Upper lobe of left lung (tissue), 6 donors: Measurements from ENCODE around the gene SHISA5. TPM values are rescaled to one million over a fixed set of nuclear protein-coding genes. Genes with fewer than 3 reads are reported as not detected.

ENCODE experiments used
- ATAC-seq, 2 donors: fragments of 200-7000 bp; cut with Tn5 transposase; one replicate each; pipeline ENCODE4 v1.9.1; 2022; ENCODE audit warnings: mild to moderate bottlenecking in 2 of 2, moderate library complexity in 2 of 2; ENCODE audit not compliant: low FRiP score in 2 of 2
- DNase-seq, 2 donors: peaks; one replicate each; pipeline ENCODE4 v3.0.0-alpha.2; 2019 to 2020
- H3K27ac ChIP-seq, 4 donors: fragments of 200-600 bp; sonication (generic); one replicate each; pipeline ENCODE4 v1.5.1; 2016 to 2019
- H3K27me3 ChIP-seq, 4 donors: fragments of 200-600 bp; sonication (generic); one replicate each; pipeline ENCODE4 v1.5.1; 2017 to 2019
- H3K36me3 ChIP-seq, 4 donors: fragments of 200-600 bp; sonication (generic); one replicate each; pipeline ENCODE4 v1.5.1; 2016 to 2019
- H3K4me1 ChIP-seq, 4 donors: fragments of 200-600 bp; sonication (generic); one replicate each; pipeline ENCODE4 v1.5.1; 2018 to 2019
- H3K4me3 ChIP-seq, 4 donors: fragments of 200-600 bp; sonication (generic); one replicate each; pipeline ENCODE4 v1.5.1; 2017 to 2019; ENCODE audit warnings: mild to moderate bottlenecking in 2 of 4, moderate library complexity in 1 of 4
- H3K9me3 ChIP-seq, 4 donors: fragments of 200-600 bp; sonication (generic); one replicate each; pipeline ENCODE4 v1.5.1; 2018 to 2019
- EP300 ChIP-seq, 4 donors: sonication (generic); formaldehyde crosslinking; IDR thresholded peaks; one replicate each; pipeline ENCODE4 v1.5.1; 2017; ENCODE audit warnings: antibody characterized with exemption in 4 of 4, control low read depth in 2 of 4
- POLR2A ChIP-seq, 4 donors: fragments of 450-650 bp; IDR thresholded peaks; one replicate each; pipeline ENCODE4 v1.5.1; 2016 to 2017; ENCODE audit warnings: antibody characterized with exemption in 4 of 4, mild to moderate bottlenecking in 2 of 4
- POLR2AphosphoS5 ChIP-seq, 2 donors: sonication (generic); formaldehyde crosslinking; IDR thresholded peaks; one replicate each; pipeline ENCODE4 v1.5.1; 2017; ENCODE audit warnings: antibody characterized with exemption in 2 of 2
- WGBS, 2 donors: methylation state at CpG; one replicate each; pipeline ENCODE4 v1.1.5; 2017 to 2018; 5-methylcytosine and 5-hydroxymethylcytosine counted together
- total RNA-seq, 6 donors: library from RNA; depleted of rRNA in 4 of 6; stranded (reverse); fragments of >200 nt in 4 of 6; gene quantifications; one replicate each; pipeline versions ENCODE4 v1.1.0 to v1.2.1, GENCODE V29; 2016 to 2021
- TF ChIP-seq, protein P1 (sequence below), 6 experiments: fragments of 450-650 bp in 4 of 6; fragments of 200-600 bp in 2 of 6; sonication (generic) in 2 of 6; IDR thresholded peaks; one replicate each; pipeline ENCODE4 v1.5.1; 2016 to 2019; ENCODE audit warnings: antibody characterized with exemption in 6 of 6
- donor health status: DM: no; HTN: no; CAD: no; lungs with moderate emphysema.
- donor health status: DM: no; HTN: yes; CAD: no; lungs with severe emphysema.

SHISA5 gene
- total RNA-seq, 6 donors from 2014 or later = 67.1 to 228 (median 148) TPM

DNA sequence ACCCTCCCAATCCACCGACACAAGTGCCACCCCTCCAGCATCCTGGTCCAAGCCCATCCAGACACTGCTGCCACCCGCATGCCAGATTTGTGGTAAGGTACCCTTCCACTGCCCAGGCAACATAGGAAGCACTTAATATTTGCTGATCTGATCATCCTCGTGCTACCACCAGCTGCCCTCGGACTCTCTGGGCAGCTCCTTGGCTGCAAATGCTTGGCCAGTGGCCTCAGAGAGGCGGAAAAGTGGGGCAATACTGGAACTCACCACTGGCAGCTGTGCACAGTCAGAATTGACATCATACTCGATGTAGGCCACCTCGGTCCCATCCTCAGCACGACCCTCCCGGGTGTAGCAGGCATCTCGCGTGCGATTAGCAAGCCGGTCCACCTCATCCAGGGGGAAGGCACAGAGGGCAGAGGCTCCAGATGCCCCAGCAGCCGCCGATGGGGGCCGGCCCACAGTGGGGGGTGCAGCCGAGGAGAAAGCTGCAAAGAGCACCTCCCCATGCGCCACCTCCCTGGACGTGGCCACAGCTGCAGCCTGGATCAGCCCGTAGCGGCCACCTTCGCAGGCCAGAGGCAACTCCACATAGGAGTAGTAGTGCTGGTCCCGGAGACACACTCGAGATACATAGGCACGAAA is 80.6 kb downstream of the SHISA5 start:
- TF ChIP-seq POLR2A (IDR thresholded peaks at IDR 0.05) (no peak), EP300 (IDR thresholded peaks at IDR 0.05) (no peak), POLR2AphosphoS5 (IDR thresholded peaks at IDR 0.05) (no peak)
- TF ChIP-seq, protein P1, sequence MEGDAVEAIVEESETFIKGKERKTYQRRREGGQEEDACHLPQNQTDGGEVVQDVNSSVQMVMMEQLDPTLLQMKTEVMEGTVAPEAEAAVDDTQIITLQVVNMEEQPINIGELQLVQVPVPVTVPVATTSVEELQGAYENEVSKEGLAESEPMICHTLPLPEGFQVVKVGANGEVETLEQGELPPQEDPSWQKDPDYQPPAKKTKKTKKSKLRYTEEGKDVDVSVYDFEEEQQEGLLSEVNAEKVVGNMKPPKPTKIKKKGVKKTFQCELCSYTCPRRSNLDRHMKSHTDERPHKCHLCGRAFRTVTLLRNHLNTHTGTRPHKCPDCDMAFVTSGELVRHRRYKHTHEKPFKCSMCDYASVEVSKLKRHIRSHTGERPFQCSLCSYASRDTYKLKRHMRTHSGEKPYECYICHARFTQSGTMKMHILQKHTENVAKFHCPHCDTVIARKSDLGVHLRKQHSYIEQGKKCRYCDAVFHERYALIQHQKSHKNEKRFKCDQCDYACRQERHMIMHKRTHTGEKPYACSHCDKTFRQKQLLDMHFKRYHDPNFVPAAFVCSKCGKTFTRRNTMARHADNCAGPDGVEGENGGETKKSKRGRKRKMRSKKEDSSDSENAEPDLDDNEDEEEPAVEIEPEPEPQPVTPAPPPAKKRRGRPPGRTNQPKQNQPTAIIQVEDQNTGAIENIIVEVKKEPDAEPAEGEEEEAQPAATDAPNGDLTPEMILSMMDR (IDR thresholded peaks at IDR 0.05) = no peak
- WGBS, 2 donors = 75 to 88% methylated on average over 10 to 19 of the region's 25 CpGs
- DNase-seq (no peak), ATAC-seq (no peak)
- Histone ChIP-seq H3K4me3 (no peak overlapping the region), H3K9me3 (no peaks in the 10 kb centered on the region), H3K36me3 (peaks cover 0 to 30% (median 16%) of the 10 kb centered on the region in 4 donors), H3K27ac (no peak overlapping the region), H3K4me1 (peaks cover 17 to 37% (median 34%) of the 10 kb centered on the region in 4 donors), H3K27me3 (no peaks in the 10 kb centered on the region)

DNA sequence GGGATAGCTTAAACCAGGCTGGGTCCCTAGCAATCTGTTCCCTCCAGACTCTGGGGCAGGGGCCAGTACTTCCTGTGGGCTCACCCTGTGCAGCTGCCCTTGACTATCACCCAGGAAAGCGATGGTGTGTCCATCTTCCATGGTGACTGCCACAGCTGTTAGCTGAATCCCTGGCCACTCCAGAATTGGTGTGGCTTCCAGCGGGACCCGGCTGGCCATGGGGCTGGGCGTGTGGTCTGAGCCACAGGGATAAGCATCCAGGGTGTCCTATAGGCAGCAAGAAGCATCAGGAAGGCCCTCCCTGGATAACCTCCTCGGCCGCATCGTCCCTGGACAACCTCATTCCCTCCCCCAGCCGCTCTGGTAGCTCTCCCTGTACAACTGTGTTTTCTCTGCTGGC is 81.3 kb downstream of the SHISA5 start:
- Histone ChIP-seq H3K36me3 (peaks cover 0 to 36% (median 22%) of the 10 kb centered on the region in 4 donors), H3K9me3 (no peaks in the 10 kb centered on the region), H3K4me1 (peaks cover 12 to 30% (median 29%) of the 10 kb centered on the region in 4 donors), H3K27me3 (no peaks in the 10 kb centered on the region), H3K27ac (no peak overlapping the region), H3K4me3 (no peak overlapping the region)
- DNase-seq = no peak
- 91 to 96% methylated on average over 4 to 8 of the region's 8 CpGs for WGBS, 2 donors
- ATAC-seq = no peak
- no peak for TF ChIP-seq EP300 (IDR thresholded peaks at IDR 0.05)
- TF ChIP-seq POLR2A (IDR thresholded peaks at IDR 0.05) = no peak
- TF ChIP-seq, protein P1 (IDR thresholded peaks at IDR 0.05) = no peak
- TF ChIP-seq POLR2AphosphoS5 (IDR thresholded peaks at IDR 0.05) = no peak

DNA sequence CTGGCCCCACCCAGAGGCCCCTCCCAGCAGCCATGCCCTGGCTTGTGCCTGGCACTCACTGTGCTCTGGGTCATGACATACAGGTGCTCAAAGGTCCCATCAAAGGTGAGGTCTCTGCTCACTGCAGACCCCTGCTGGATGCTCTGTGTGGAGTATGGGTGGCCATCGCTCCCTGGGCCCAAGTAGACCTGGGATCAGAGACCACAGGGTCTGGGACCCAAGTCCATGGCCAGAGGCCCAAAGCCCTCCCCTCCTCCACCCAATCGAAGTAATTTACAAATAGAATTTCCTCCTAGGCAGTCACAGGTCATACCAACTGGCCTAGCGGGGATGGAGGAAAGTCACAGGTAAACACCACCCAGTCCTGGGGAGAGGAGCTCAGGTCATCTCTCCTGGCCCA is 81.7 kb downstream of the SHISA5 start:
- ATAC-seq = no peak
- Histone ChIP-seq H3K36me3 (peaks cover 2 to 40% (median 26%) of the 10 kb centered on the region in 4 donors), H3K27ac (no peak overlapping the region), H3K4me1 (peaks cover 12 to 26% (median 25%) of the 10 kb centered on the region in 4 donors), H3K4me3 (no peak overlapping the region), H3K9me3 (no peaks in the 10 kb centered on the region), H3K27me3 (no peaks in the 10 kb centered on the region)
- WGBS, 2 donors = 56 to 87% methylated on average over 3 of the region's 3 CpGs
- DNase-seq = no peak
- no peak for TF ChIP-seq POLR2A (IDR thresholded peaks at IDR 0.05)
- TF ChIP-seq, protein P1 (IDR thresholded peaks at IDR 0.05) = no peak
- no peak for TF ChIP-seq POLR2AphosphoS5 (IDR thresholded peaks at IDR 0.05)
- no peak for TF ChIP-seq EP300 (IDR thresholded peaks at IDR 0.05)

DNA sequence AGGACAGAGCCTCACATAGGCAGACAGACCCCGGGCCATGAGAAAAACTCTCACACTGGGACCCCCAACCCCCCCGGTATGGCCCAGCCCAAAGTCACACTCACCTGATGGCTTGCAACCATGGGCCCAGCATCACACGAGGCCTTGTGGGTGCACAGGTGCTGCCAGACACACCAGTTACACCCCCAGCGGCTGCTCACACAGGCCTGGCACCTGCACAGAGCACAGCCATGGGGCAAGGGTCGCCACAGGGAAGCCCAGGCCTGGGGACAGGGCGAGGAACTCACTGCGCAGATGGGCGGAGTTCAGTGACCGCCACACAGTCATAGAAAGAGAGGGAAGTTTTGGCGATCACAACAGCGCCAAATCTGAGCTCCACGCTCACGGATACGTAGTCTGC is 83.4 kb downstream of the SHISA5 start:
- Histone ChIP-seq H3K27me3 (no peaks in the 10 kb centered on the region), H3K36me3 (peaks cover 5 to 52% (median 37%) of the 10 kb centered on the region in 4 donors), H3K27ac (no peak overlapping the region), H3K9me3 (no peaks in the 10 kb centered on the region), H3K4me1 (peaks cover 2 to 9% (median 8%) of the 10 kb centered on the region in 4 donors), H3K4me3 (no peak overlapping the region)
- no peak for TF ChIP-seq POLR2AphosphoS5 (IDR thresholded peaks at IDR 0.05)
- no peak for TF ChIP-seq POLR2A (IDR thresholded peaks at IDR 0.05)
- no peak for TF ChIP-seq EP300 (IDR thresholded peaks at IDR 0.05)
- TF ChIP-seq, protein P1 (IDR thresholded peaks at IDR 0.05) = no peak
- no peak for ATAC-seq
- no peak for DNase-seq
- WGBS, 2 donors = 91 to 93% methylated on average over 12 to 14 of the region's 14 CpGs

DNA sequence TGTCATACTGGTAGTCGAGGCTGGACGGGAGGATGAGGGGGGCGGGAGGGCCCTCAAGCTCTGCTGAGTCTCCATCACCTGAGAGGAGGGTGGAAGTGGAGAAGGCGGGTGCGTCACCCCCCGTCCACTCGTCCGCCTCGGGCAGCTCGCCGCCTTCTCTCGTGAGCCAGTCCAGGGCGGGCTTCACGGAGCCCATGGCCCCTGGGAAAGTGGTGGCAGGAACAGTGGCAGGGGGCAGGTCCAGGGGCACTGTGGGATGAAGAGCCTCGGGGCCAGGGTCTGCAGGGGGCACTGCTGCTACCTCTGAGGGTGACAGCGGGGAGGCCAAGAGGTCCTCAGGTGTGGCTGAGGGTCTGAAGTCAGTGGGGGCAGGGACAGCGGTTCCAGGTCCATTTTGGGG is 84.4 kb downstream of the SHISA5 start:
- Histone ChIP-seq H3K36me3 (peaks cover 5 to 61% (median 46%) of the 10 kb centered on the region in 4 donors), H3K27ac (no peak overlapping the region), H3K27me3 (no peaks in the 10 kb centered on the region), H3K9me3 (no peaks in the 10 kb centered on the region), H3K4me1 (no peaks in the 10 kb centered on the region), H3K4me3 (no peak overlapping the region)
- DNase-seq (no peak), ATAC-seq (no peak)
- 81 to 92% methylated on average over 9 to 13 of the region's 17 CpGs for WGBS, 2 donors
- TF ChIP-seq EP300 (IDR thresholded peaks at IDR 0.05) (no peak), POLR2AphosphoS5 (IDR thresholded peaks at IDR 0.05) (no peak), POLR2A (IDR thresholded peaks at IDR 0.05) (no peak)
- TF ChIP-seq, protein P1 (IDR thresholded peaks at IDR 0.05) = no peak
